ENCODE results near the gene SPDYE5.
"Not testable (repeated sequence)": the region's sequence is repeated elsewhere in the genome, so short reads cannot be mapped to it uniquely, and the experiment has no call there.

The SPDYE5 gene, protein sequence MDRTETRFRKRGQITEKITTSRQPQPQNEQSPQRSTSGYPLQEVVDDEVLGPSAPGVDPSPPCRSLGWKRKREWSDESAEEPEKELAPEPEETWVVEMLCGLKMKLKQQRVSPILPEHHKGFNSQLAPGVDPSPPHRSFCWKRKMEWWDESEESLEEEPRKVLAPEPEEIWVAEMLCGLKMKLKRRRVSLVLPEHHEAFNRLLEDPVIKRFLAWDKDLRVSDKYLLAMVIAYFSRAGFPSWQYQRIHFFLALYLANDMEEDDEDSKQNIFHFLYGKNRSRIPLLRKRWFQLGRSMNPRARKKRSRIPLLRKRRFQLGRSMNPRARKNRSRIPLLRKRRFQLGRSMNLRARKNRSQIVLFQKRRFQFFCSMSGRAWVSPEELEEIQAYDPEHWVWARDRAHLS

DNA sequence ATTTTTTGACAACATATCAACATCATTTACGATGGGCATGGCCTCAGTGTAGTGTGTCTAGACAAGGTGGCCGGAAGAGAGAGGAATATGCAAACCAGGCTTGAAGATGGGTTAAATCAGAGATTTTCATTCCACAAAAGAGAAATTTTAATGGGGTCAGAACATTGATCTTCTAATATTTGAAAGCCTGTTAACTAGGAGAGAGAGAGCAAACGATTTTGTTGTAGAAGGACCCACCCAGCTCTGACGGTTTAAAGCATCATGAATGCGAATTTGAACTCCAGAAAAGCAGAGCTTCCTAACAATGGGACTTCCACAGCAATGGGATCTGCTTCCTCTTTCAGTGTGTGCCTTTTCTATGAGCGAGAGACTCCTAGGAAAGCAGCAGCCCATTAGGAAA lies at the start of gene SPDYE5:
SPDYE5 (plus strand) TSS at position 301 of the 400 bp plus-strand sequence. CDS start 1,728 bp downstream, outside the sequence.
- not testable (repeated sequence) for ATAC-seq; H3K27ac Mint-ChIP-seq; H3K9me3 Mint-ChIP-seq; H3K4me3 Mint-ChIP-seq; DNase-seq (ENCODE audit: low spot score in 2 of 2); H3K4me1 Mint-ChIP-seq
- H3K36me3 Mint-ChIP-seq, result peaks cover 12% of the 10 kb centered on the region

DNA sequence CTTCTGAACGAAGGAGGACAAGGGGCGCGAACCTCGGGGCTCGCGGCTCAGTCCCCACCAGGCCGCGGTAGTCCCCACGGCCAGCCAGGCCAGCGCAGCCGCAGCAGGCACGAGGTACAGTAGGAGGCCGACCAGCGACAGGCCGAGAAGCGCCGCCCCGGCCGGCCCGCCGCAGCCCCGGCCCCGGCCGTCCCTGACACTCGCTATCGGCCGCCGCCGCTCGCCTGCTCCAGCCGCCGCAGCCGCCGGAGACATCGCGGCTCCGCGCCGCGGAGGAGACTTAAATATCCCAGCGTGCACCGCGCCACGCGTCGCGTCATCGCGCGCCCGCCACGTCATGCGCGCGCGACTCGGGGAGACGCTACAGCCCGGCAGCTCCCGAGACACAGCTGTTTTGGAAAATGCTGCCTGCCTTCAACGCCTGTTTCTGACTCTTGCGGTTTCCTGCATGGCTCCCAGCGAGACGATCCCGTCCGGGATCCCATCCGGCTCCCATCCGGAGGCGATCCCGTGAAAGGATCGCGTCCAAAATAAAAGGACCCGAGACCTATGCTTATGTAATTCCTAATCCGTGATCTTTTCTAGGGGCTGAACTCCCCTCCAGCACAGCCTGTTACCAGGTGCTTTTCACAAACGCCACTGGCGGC lies 49.5 kb upstream of the SPDYE5 start:
- not testable (repeated sequence) for H3K4me1 Mint-ChIP-seq, H3K9me3 Mint-ChIP-seq
- peaks cover 46% of the 10 kb centered on the region for H3K36me3 Mint-ChIP-seq
- H3K27ac Mint-ChIP-seq, result peak overlapping the region; percentile 84
- H3K4me3 Mint-ChIP-seq, result peak overlapping the region; percentile 75
- DNase-seq (ENCODE audit: low spot score in 2 of 2) (peak; percentile 33 to 71), ATAC-seq (peak; percentile 98)

DNA sequence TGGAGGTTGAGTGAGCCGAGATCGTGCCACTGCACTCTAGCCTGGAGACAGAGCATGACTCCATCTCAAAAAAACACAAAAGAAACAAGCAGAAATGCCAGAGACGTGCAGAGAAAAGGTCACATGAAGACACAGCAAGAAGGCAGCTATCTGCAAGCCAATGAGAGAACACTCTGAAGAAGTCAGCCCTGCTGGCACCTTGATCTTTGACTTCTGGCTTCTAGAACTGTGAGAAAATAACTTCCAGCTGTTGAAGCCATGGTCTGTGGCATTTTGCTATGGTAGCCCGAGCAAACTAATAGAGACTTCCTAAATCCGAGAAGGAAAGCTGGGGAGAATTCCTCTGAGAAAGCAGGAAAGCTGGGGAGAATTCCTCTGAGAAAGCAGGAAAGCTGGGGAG lies 42.2 kb upstream of the SPDYE5 start:
- H3K4me1 Mint-ChIP-seq; DNase-seq (ENCODE audit: low spot score in 2 of 2); H3K4me3 Mint-ChIP-seq; H3K9me3 Mint-ChIP-seq; ATAC-seq; H3K27ac Mint-ChIP-seq: not testable (repeated sequence)
- H3K36me3 Mint-ChIP-seq, result peaks cover 41% of the 10 kb centered on the region

DNA sequence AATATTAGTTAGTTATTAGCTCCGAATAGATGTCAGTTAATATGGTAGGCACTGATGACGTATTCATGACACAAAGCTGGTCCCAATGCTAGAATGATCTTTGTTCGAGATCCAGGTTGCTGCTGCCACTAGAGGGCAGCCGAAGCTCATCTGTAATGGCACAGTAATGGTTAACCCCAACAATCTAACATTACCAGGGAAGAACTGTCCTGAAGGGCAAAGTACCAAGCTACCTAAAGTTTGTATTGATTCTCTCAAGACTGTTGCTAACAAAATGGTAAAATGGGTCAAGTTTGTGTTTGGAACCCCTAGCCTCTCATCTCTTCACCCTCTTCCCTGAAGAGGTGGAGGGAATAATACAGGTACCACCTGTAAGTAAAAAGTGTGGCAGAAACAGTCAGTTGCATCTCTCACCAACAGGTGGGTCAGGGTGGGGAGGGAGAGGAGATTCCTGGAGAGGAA lies 39.6 kb upstream of the SPDYE5 start:
- not testable (repeated sequence) for H3K27ac Mint-ChIP-seq; DNase-seq (ENCODE audit: low spot score in 2 of 2); H3K4me3 Mint-ChIP-seq; H3K4me1 Mint-ChIP-seq; H3K9me3 Mint-ChIP-seq
- peaks cover 40% of the 10 kb centered on the region for H3K36me3 Mint-ChIP-seq
- ATAC-seq, result peak; percentile 90

DNA sequence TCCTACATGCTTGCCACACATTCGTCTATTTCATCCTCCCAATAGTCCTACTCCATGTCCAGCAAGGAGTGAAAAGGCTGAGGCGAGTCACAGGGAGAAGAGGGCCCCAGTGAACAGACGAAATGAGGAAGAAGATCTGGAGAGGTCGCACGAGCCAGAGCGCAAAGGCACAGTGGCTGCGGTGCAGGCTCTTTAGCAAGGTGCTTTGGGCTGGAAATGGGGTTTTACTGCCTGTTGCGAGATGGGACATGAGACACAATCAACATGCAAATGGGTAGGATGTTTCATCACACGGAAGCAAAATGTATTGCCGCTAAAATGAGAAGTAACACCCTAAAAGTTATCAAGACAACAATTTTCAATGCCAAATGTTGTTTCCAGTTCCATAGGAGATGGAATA lies 35.7 kb upstream of the SPDYE5 start:
- Mint-ChIP-seq H3K4me1 (peaks cover 15% of the 10 kb centered on the region), H3K36me3 (peaks cover 31% of the 10 kb centered on the region)
- not testable (repeated sequence) for H3K27ac Mint-ChIP-seq; H3K4me3 Mint-ChIP-seq; H3K9me3 Mint-ChIP-seq; DNase-seq (ENCODE audit: low spot score in 2 of 2); ATAC-seq

DNA sequence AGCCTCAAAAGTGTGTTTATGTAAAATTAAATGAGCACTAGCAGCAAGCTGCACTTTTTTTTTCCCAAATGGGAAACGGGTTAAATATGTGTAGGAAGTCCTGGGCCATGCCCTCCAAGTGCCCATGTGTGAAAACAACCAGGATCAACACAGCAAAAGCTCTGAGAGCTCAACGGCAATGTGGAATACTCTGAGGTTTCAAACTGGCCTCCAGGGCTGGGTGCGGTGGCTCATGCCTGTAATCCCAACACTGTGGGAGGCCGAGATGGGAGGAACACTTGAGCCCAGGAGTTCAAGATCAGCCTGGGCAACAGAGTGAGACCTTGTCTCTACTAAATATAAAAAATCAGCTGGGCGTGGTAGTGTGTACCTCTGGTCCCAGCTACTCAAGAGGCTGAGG lies 34.1 kb upstream of the SPDYE5 start:
- not testable (repeated sequence) for ATAC-seq; H3K9me3 Mint-ChIP-seq; DNase-seq (ENCODE audit: low spot score in 2 of 2); H3K4me3 Mint-ChIP-seq; H3K27ac Mint-ChIP-seq
- Mint-ChIP-seq H3K36me3 (peaks cover 27% of the 10 kb centered on the region), H3K4me1 (peaks cover 15% of the 10 kb centered on the region)

DNA sequence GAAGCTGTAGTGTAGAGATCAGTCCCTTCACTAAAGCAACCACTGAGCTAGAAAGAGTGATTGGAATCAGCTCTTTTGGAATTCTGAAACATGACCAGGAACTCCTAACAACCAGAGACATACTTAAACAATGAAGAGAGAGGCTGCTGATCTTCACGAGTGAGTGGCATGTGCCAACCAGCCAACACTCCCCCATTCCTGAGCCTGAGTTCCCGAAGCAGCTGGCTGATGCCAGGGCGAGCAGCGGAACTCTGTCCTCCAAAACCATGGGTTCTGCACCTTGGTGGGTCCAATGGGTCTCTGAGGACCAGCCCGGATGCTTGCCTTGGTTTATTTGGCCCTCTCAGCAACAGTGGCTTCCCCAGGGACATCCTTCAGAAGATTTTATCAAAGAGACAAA lies 31.6 kb upstream of the SPDYE5 start:
- H3K36me3 Mint-ChIP-seq, result peaks cover 23% of the 10 kb centered on the region
- H3K9me3 Mint-ChIP-seq; H3K4me3 Mint-ChIP-seq; ATAC-seq; DNase-seq (ENCODE audit: low spot score in 2 of 2); H3K4me1 Mint-ChIP-seq: not testable (repeated sequence)
- peak overlapping the region; percentile 80 for H3K27ac Mint-ChIP-seq

DNA sequence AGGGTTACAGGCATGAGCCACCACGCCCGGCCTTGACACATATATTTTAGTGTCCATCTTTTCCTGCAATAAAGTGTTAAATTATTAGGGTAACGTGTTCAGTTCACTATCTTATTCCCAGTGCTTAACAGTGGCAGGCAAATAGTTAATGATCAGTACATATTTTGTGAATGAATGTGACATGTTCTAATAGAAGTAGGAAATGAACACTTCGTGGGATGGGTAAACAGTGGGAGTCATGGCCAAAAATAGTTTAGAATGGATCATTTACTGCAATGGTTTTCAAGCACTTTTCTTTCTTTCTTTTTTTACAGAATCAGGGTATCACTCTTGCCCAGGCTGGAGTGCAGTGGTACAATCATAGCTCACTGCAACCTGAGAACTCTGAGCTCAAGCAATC lies 22.0 kb upstream of the SPDYE5 start:
- H3K4me1 Mint-ChIP-seq, result not testable (repeated sequence)
- H3K27ac Mint-ChIP-seq, result peak overlapping the region; percentile 1

DNA sequence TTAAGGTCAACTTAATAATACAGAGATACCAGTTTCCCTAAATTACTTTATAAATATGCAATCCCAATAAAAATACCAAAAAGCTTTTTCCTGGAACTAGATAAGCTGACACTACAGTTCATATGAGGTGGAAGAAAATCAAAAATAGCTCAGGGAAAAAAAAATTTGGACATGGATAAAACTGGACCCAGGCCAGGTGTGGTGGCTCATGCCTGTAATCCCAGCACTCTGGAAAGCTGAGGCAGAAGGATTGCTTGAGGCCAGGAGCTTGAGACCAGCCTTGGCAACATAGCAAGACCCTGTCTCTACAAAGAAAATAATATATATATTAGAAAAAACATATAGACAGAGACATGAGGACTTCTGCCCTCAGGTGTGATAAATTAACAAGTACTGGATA lies 14.7 kb upstream of the SPDYE5 start:
- not testable (repeated sequence) for ATAC-seq; H3K27ac Mint-ChIP-seq; H3K4me3 Mint-ChIP-seq; H3K4me1 Mint-ChIP-seq; H3K9me3 Mint-ChIP-seq; DNase-seq (ENCODE audit: low spot score in 2 of 2)
- H3K36me3 Mint-ChIP-seq, result peaks cover 75% of the 10 kb centered on the region

More for the DNA sequence above, 22.0 kb upstream of the SPDYE5 start:
- not testable (repeated sequence) for H3K9me3 Mint-ChIP-seq; DNase-seq (ENCODE audit: low spot score in 2 of 2); ATAC-seq; H3K4me3 Mint-ChIP-seq
- peaks cover 89% of the 10 kb centered on the region for H3K36me3 Mint-ChIP-seq

DNA sequence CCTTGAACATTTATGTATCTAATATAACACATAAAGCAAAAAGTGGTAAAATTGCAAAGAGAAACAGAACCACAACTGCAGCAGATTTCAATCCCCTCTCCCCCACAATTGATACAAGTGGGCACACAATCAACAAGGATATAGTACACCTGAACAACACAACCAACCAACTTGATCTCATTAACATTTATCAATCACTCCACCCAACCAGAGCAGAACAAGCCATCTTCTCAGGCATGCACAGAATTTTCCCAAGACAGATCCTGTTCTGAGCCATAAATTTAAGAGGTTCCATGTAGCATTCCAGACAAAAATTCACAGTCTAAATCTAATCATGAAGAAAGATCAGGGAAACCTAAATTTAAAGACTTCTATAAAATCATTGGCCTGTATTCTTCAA lies 11.8 kb upstream of the SPDYE5 start:
- H3K27ac Mint-ChIP-seq; H3K9me3 Mint-ChIP-seq; H3K4me3 Mint-ChIP-seq; DNase-seq (ENCODE audit: low spot score in 2 of 2); H3K4me1 Mint-ChIP-seq; ATAC-seq: not testable (repeated sequence)
- peaks cover 71% of the 10 kb centered on the region for H3K36me3 Mint-ChIP-seq

DNA sequence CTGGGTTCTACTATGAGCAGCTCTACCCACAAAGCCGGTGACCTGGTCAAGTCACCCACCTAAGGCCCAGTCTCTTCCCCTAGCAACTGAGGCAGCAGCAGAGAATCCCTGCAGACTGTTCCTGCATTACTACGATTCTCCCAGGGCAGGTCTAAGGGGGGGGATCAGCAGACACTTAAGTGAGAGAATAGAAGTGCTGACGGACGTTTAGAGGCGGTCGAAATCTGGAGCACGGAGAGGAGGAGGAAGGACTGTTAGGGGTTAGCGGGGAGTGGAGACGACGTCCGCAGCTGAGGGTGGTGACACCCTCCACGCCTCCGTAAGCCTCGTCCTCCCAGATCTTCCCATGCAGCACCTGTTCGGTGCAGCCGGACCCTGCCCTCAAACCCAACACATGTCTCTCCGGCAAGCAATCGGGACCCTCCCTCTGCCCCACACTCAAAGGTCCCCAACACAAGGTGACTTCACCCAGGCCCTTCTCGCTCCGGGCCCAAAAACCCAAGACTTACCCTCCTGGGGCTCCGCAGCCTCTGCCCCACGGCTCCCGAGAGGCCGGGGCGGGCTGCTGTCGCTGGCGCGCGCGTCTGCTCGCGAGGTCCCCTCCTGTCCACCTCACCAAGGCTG lies 6.7 kb upstream of the SPDYE5 start:
- DNase-seq (ENCODE audit: low spot score in 2 of 2), result peak; percentile 3 to 68
- not testable (repeated sequence) for H3K9me3 Mint-ChIP-seq, H3K4me1 Mint-ChIP-seq
- ATAC-seq, result peak; percentile 44
- H3K4me3 Mint-ChIP-seq, result peak overlapping the region; percentile 86
- peak overlapping the region; percentile 92 for H3K27ac Mint-ChIP-seq
- peaks cover 35% of the 10 kb centered on the region for H3K36me3 Mint-ChIP-seq

DNA sequence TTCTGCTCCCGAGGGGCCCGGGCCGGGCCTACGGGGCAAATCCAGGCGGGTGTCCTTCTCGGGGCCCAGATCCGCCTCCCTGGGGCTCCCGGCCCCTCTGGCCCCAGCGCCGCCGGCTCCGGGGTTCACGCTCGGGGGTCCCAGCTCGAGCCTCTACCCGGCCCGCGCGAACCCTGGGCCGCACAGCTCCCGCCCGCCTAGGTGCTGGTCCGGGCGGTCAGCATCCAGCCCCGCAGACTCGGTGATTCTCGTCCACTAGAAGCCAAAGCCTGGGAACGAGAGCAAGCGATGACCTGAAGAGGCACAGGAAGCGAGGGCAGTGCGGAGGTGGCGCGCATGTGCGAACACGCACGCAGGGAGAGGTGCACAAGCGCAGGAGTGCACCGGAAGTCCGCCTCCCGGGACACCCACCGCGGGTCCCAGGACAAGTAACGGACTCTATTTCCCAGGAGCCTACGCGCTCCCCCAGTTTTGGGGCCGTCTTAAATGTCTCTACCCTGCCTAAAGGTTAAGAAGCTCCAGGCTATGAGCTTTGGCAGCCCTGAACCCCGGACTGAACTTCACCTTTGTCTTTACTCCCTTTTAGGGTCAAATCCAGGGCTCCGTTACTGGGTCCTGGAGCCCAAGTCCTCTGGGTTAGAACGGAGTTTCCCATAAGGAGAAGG lies 6.0 kb upstream of the SPDYE5 start, which contains the start of gene POM121C:
POM121C (minus strand) TSS at position 321 of the 665 bp plus-strand sequence. CDS start 44,803 bp downstream, outside the sequence.
- Mint-ChIP-seq H3K4me3 (peak within 1 kb of the TSS; percentile 86), H3K36me3 (peaks cover 35% of the 10 kb centered on the region), H3K27ac (peak within 1 kb of the TSS; percentile 92)
- ATAC-seq (peak; percentile 100), DNase-seq (ENCODE audit: low spot score in 2 of 2) (peak; percentile 61 to 91)
- not testable (repeated sequence) for H3K4me1 Mint-ChIP-seq, H3K9me3 Mint-ChIP-seq

DNA sequence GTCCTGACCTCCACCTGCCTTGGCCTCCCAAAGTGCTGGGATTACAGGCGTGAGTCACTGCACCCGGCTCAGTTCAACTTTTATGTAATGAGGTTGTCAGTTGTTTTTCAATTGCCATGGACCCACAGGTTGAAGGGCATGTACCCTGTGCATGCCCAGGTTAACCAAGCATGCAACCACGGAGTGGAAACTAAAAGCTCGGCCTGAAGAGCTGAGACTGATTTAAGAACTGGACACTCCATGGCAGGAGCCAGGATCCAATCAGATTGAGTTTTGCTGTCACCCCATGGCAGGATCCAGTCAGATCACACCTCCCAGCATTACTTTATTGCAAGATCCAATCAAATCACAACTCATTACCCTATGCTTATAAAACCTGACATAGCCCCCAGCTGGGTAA lies 16.9 kb downstream of the SPDYE5 start:
- not testable (repeated sequence) for H3K4me1 Mint-ChIP-seq; H3K4me3 Mint-ChIP-seq; H3K9me3 Mint-ChIP-seq; DNase-seq (ENCODE audit: low spot score in 2 of 2); ATAC-seq; H3K27ac Mint-ChIP-seq
- peaks cover 54% of the 10 kb centered on the region for H3K36me3 Mint-ChIP-seq

DNA sequence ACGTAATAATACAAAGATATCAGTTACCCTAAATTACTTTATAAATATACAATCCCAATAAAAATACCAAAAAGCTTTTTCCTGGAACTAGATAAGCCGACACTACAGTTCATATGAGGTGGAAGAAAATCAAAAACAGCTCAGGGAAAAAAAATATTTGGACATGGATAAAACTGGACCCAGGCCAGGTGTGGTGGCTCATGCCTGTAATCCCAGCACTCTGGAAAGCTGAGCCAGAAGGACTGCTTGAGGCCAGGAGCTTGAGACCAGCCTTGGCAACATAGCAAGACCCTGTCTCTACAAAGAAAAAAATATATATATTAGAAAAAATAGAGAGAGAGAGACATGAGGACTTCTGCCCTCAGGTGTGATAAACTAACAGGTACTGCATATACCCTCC lies 26.7 kb downstream of the SPDYE5 start:
- not testable (repeated sequence) for H3K27ac Mint-ChIP-seq; ATAC-seq; H3K9me3 Mint-ChIP-seq; H3K4me3 Mint-ChIP-seq; DNase-seq (ENCODE audit: low spot score in 2 of 2)
- Mint-ChIP-seq H3K4me1 (peaks cover 10% of the 10 kb centered on the region), H3K36me3 (peaks cover 91% of the 10 kb centered on the region)

DNA sequence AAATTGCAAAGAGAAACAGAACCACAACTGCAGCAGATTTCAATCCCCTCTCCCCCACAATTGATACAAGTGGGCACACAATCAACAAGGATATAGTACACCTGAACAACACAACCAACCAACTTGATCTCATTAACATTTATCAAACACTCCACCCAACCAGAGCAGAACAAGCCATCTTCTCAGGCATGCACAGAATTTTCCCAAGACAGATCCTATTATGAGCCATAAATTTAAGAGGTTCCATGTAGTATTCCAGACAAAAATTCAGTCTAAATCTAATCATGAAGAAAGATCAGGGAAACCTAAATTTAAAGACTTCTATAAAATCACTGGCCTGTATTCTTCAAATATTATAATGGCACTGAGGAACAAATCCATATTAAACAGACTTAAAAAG lies 29.6 kb downstream of the SPDYE5 start:
- not testable (repeated sequence) for DNase-seq (ENCODE audit: low spot score in 2 of 2); H3K4me3 Mint-ChIP-seq; H3K27ac Mint-ChIP-seq; ATAC-seq; H3K9me3 Mint-ChIP-seq
- Mint-ChIP-seq H3K4me1 (peaks cover 27% of the 10 kb centered on the region), H3K36me3 (peaks cover 99% of the 10 kb centered on the region)
